OCI-LY3 (cell line): Measurements from ENCODE around the gene APOL4.

ENCODE experiments used
- CTCF ChIP-seq: fragments of 200-600, 300-600 bp; sonication (generic); IDR thresholded peaks from 2 replicates; pipeline ENCODE4 v1.5.1; 2014; ENCODE audit warnings: antibody characterized with exemption, low read length, low read depth
- EZH2phosphoT487 ChIP-seq: fragments of 200-600 bp; shearing (Covaris generic); IDR thresholded peaks from 2 replicates; pipeline ENCODE4 v1.6.1; 2018; ENCODE audit warnings: antibody characterized with exemption, mixed run types, low read depth

GRCh38 chr22:36185828-36186624 lies 15.6 kb downstream of the APOL4 start:
- TF ChIP-seq CTCF (no peak), EZH2phosphoT487 (no peak)
